ENCODE measurements around the gene NEAT1.

GRCh38 chr11:65433657-65434056 lies 11.1 kb downstream of the NEAT1 start:
- TF ChIP-seq CTCF (conservative IDR thresholded peaks at IDR 0.05; ENCODE audit: low read depth in 2 of 2) (no peak), EZH2phosphoT487 (IDR thresholded peaks at IDR 0.05; ENCODE audit: unreplicated experiment) (no peak), EZH2 (IDR thresholded peaks at IDR 0.05; ENCODE audit: low read depth, unreplicated experiment) (no peak), POLR2AphosphoS5 (IDR thresholded peaks at IDR 0.05; ENCODE audit: low read depth) (no peak)

All from GM23338 (cell line).